GM19397 (cell line): ENCODE data around the gene ITPR1.
"Not testable (repeated sequence)": the region's sequence is repeated elsewhere in the genome, so short reads cannot be mapped to it uniquely, and the experiment has no call there.

ENCODE experiments used
- ATAC-seq: cut with Tn5 transposase; IDR thresholded peaks from one replicate; pipeline ENCODE4 v1.9.1; 2021; ENCODE audit warnings: mild to moderate bottlenecking, moderate library complexity; ENCODE audit not compliant: unreplicated experiment

Gene ITPR1

GRCh38 chr3:4588466-4588865 lies 95.3 kb downstream of the ITPR1 start:
- no peak for ATAC-seq

GRCh38 chr3:4589475-4590097 lies 96.4 kb downstream of the ITPR1 start:
- ATAC-seq = no peak

- not testable (repeated sequence) for ATAC-seq
Measured at GRCh38 chr3:4590849-4591248, 97.7 kb downstream of the ITPR1 start.

- no peak for ATAC-seq
Measured at GRCh38 chr3:4591669-4592068, 98.5 kb downstream of the ITPR1 start.

- no peak for ATAC-seq
Measured at GRCh38 chr3:4593014-4593413, 99.9 kb downstream of the ITPR1 start.

GRCh38 chr3:4595710-4596113 lies 102.6 kb downstream of the ITPR1 start:
- no peak for ATAC-seq

GRCh38 chr3:4596612-4597011 lies 103.5 kb downstream of the ITPR1 start:
- no peak for ATAC-seq

GRCh38 chr3:4597208-4597985 lies 104.2 kb downstream of the ITPR1 start:
- no peak for ATAC-seq

GRCh38 chr3:4598232-4598631 lies 105.1 kb downstream of the ITPR1 start:
- not testable (repeated sequence) for ATAC-seq

- no peak for ATAC-seq
Measured at GRCh38 chr3:4599612-4600011, 106.5 kb downstream of the ITPR1 start.

GRCh38 chr3:4600493-4600892 lies 107.3 kb downstream of the ITPR1 start:
- ATAC-seq = no peak

GRCh38 chr3:4601892-4602291 lies 108.7 kb downstream of the ITPR1 start:
- ATAC-seq = no peak

- no peak for ATAC-seq
Measured at GRCh38 chr3:4604693-4605092, 111.5 kb downstream of the ITPR1 start.

- ATAC-seq = no peak
Measured at GRCh38 chr3:4606911-4607310, 113.8 kb downstream of the ITPR1 start.

GRCh38 chr3:4613366-4613765 lies 120.2 kb downstream of the ITPR1 start:
- no peak for ATAC-seq

- no peak for ATAC-seq
Measured at GRCh38 chr3:4614070-4614469, 120.9 kb downstream of the ITPR1 start.

GRCh38 chr3:4614927-4615326 lies 121.8 kb downstream of the ITPR1 start:
- ATAC-seq = no peak

- no peak for ATAC-seq
Measured at GRCh38 chr3:4615750-4616149, 122.6 kb downstream of the ITPR1 start.

GRCh38 chr3:4623421-4623999 lies 130.4 kb downstream of the ITPR1 start:
- no peak for ATAC-seq

- no peak for ATAC-seq
Measured at GRCh38 chr3:4627651-4628375, 134.7 kb downstream of the ITPR1 start.
